Astrocyte of the spinal cord (primary cell): ENCODE data around the gene EPHB4.
A peak's percentile ranks its signal among the peaks of the same experiment; 100 is the strongest.

Source experiments
- DNase-seq: peaks from one replicate; pipeline ENCODE4 v3.0.0; 2011; ENCODE audit warnings: low read depth, low spot score
- H3K4me3 ChIP-seq: 2 replicates; pipeline ENCODE4 v1.5.1; 2011; ENCODE audit warnings: low read depth, mild to moderate bottlenecking, low read length, moderate library complexity
- in situ Hi-C: cut with HindIII; loops from 2 replicates; pipeline ENCODE4 v1.10.0; 2017; ENCODE audit warnings: low sequenced_read_pairs
- TF ChIP-seq, protein P1 (sequence below): IDR thresholded peaks from 2 replicates; pipeline ENCODE4 v1.5.1; 2012; ENCODE audit warnings: low read depth, mild to moderate bottlenecking, low read length, inconsistent platforms

EPHB4 gene

DNA sequence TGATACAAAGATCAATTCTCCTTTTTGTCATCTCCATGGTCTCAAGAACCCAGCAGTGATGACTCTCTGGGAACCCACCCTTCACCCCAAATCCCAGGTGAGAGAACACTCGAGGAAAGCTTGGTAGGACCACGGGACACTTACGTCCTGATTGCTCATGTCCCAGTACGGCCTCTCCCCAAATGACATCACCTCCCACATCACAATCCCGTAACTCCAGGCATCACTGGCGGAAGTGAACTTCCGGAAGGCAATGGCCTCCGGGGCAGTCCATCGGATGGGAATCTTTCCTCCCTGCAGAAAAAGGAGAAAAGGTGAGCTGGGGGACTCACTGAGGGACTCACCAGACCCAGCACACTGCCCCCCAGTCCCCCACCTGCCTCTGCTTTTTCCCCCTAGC, 21.0 kb downstream of the EPHB4 start:
- TF ChIP-seq, protein P1, sequence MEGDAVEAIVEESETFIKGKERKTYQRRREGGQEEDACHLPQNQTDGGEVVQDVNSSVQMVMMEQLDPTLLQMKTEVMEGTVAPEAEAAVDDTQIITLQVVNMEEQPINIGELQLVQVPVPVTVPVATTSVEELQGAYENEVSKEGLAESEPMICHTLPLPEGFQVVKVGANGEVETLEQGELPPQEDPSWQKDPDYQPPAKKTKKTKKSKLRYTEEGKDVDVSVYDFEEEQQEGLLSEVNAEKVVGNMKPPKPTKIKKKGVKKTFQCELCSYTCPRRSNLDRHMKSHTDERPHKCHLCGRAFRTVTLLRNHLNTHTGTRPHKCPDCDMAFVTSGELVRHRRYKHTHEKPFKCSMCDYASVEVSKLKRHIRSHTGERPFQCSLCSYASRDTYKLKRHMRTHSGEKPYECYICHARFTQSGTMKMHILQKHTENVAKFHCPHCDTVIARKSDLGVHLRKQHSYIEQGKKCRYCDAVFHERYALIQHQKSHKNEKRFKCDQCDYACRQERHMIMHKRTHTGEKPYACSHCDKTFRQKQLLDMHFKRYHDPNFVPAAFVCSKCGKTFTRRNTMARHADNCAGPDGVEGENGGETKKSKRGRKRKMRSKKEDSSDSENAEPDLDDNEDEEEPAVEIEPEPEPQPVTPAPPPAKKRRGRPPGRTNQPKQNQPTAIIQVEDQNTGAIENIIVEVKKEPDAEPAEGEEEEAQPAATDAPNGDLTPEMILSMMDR = no peak
- no peak for DNase-seq
- in situ Hi-C loops = no loop called here
- H3K4me3 ChIP-seq = no peak overlapping the region

DNA sequence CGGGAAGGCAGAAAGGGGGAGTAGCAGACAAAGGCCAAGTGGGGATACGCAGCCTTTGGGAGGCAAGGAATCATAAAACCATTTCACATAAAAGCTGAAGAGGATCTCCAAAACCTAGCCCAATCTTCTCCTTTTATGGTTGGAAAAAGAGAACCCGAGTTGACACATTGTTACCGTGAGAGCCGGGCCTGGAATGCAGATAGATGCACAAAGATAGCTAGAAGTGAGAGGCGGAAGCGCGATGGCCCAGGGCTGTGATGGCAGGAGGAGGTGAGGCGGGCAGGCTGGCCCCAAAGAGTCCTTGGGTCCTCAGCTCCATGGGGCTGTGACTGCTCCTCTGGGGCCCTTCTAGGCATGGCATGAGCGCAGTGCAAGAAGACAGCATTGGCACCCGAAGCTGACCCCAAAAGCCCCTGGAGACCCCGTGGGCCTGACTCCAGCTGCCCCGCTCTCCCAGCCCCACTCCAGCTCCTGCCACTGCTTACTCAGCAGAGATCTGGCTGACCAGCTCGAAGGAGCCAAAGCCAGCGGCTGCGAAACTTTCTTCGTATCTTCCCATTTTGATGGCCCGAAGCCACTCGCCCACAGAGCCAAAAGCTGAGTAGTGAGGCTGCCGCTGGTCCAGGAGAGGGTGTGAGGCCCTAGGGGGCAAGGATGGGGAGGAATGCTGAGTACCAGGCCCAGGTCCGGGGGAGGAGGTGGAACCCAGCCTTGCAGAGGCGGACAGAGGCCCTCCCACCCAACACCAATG, 22.5 kb downstream of the EPHB4 start:
- no peak for DNase-seq
- in situ Hi-C loops = no loop called here
- TF ChIP-seq, protein P1 = no peak
- no peak overlapping the region for H3K4me3 ChIP-seq

DNA sequence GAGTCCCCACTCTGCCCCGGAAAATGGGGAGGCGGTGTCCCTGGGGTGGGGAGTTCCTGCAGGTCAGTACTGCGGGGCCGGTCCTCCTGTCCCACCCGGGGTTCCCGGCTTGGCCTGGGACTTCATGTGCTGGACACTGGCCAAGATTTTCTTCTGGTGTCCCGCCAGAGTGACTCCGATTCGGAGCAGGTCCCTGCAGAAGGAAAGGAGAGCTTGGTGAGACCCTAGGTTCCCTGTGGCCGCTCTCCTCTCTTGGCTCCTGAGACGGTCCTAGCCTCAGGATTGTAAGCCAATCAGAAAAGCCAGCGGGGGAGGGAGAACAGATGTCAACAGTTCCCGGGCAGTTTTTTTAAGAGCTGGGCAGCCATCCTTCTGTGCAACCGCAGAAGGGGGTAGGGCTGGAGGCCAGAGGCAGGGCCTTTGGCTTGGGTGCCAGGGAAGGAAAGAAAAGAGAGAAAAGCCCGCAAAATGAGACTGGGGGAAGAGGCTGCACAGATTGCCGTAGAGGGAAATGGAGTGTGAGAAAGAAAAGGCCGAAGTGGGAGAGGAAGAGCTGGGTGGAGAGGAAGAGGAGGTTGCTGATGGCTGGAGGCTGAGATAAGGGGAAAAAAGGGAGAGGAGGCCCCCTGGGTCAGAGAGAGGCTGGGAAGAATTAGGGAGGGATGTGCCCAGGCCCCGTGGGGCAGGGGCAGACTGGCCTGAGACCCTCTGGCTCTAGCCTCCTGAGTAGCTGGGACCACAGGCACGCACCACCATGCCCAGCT, 23.7 kb downstream of the EPHB4 start:
- H3K4me3 ChIP-seq = no peak overlapping the region
- TF ChIP-seq, protein P1 = no peak
- in situ Hi-C loops = no loop called here
- DNase-seq = peak; percentile 88

DNA sequence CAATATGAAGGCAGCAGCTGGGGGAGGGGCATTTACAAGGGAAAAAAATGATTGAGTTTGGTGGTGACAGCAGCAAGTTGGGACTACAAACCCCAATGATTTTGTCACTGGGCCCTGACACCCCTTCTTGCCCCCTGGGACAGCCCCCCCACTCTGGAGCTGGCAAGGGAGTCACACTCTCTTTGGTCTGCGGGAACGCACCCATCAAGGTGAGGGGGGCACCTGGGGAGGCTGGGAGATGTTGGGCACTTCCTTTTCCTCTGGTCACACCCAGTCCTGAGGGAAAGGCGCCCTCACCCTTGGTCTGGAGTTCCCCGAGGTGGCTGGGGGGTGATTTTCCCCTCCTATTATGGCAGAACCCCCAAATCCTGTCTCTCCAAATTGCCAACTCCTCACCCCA, 24.4 kb downstream of the EPHB4 start:
- in situ Hi-C loops = no loop called here
- no peak for DNase-seq
- TF ChIP-seq, protein P1 = no peak
- no peak overlapping the region for H3K4me3 ChIP-seq

DNA sequence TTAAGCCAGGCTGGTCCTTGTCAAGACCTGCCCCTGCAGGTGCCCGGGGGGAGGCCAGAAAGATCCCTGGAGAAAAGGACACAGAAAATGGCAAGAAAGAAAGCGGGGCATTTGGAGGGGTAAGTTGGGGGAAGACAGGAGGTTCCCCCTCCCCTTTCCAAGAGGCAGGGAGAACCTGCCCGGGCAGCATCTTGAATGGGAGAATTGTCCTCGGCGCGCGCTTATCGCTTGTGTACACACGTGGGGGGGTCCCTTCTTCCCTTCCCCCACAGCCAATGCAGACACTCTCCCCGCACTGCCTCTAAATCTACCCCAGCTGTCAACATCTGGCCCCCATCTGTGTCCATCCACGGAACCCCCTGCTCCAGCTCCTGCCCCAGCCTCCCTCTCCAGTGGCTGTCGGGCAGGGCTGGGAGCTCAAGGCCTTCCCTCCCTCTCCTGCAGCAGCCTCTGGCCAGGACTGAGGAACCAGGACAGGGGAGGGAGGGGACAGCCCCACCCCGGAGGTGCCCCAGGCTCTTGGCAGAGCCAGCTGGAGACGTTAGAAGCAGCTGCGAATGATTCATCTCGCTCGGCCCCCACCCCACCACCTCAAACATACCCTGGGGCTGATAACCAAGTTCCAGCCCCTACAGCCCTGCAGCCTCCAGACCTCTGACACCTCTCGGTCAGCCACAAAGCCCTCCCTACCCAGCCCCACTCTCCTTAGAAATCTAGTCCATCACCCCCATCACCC, 25.3 kb downstream of the EPHB4 start:
- DNase-seq = peak; percentile 84
- TF ChIP-seq, protein P1 = no peak
- no peak overlapping the region for H3K4me3 ChIP-seq
- in situ Hi-C loops = no loop called here

DNA sequence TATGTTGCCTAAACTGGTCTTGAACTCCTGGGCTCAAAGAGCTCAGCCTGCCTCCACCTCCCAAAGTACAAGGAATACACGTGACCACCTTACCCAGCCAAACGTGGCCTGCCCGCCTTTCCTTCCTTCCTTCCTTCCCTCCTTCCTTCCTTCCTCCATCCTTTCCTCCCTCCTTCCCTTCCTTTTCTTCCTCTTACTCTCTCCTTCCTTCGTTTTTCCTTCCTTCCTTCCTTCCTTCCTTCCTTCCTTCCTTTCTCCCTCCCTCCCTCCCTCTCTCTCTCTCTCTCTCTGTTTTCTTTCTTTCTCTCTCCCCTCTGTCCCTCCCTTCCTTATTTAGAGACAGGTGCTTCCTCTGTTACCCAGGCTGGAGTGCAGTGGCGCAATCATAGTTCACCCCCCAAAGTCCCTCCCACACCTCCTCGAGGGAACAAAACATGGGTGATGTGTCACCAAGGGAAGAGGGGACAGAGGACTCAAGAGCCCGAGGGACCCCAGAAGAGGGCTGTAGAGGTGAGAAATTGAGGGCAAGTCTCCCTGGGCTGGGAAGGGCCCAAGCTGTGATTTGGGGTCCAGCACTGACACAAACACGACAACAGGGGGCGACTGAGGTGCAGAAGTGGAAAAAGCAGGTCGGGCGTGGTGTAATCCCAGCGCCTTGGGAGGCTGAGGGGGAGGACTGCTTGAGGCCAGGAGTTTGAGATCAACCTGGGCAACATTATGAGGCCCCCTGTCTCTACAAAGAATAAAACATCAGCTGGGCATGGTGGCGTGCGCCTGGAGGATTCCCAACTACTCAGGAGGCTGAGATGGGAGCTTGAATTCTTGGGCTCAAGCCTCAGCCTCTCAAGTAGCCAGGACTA, 28.1 kb downstream of the EPHB4 start:
- H3K4me3 ChIP-seq = no peak overlapping the region
- in situ Hi-C loops = no loop called here
- DNase-seq = peak; percentile 52
- TF ChIP-seq, protein P1 = peak; percentile 79
